IPS-18c (cell line): ENCODE measurements around the gene CSRNP3.
"Not testable (repeated sequence)": the region's sequence is repeated elsewhere in the genome, so short reads cannot be mapped to it uniquely, and the experiment has no call there.

ENCODE experiments used
- H3K4me3 ChIP-seq: 2 replicates; pipeline ENCODE4 v1.7.0; 2013; ENCODE audit warnings: low read depth, mild to moderate bottlenecking, low read length, moderate library complexity; ENCODE audit not compliant: insufficient read depth
- H3K9me3 ChIP-seq: one replicate; pipeline ENCODE4 v1.6.1; 2013; ENCODE audit warnings: mild to moderate bottlenecking, low read length, moderate library complexity; ENCODE audit not compliant: control insufficient read depth, insufficient read depth

Gene CSRNP3

DNA sequence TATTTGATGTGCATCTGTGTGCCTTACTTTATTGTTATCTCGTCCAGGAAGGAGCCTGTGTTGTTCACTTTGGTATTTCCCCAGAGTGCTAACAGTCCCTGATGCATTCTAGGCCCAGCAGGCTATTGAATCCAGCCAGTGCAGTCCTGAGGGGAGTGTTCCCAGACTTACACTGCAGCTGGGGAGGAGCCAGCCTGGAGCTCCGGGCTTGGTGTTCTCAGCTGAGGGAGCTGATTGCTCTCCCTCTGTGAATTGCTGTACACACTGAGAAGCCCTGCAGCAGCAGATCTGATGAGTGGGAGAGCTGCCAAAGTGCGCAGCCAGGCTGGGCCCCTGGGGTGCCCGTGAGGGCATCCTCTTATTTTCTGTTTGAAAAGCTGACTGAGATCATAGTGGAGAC lies 165.4 kb downstream of the CSRNP3 start:
- H3K4me3 ChIP-seq: no peak overlapping the region

DNA sequence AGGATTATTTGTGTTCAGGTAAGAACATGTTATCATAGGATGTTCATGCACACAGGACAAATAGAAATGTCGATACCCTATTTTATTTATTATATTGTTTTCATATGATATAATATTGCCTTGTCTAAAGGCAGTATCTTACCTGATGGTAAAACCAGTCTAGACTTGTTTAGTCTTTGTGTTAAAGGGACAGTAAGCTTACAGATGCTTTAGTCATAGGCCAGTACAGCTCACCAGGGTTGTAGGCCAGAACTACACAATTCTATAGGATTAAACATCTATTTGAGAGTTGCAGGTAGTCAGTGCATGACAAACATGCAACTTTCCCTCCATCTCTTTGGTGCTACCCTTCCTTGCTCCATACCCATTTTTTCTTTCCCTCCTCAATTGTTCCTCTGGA lies 166.0 kb downstream of the CSRNP3 start:
- H3K9me3 ChIP-seq: no peaks in the 10 kb centered on the region
- H3K4me3 ChIP-seq: no peak overlapping the region

More for the DNA sequence above, 165.4 kb downstream of the CSRNP3 start:
- no peaks in the 10 kb centered on the region for H3K9me3 ChIP-seq

DNA sequence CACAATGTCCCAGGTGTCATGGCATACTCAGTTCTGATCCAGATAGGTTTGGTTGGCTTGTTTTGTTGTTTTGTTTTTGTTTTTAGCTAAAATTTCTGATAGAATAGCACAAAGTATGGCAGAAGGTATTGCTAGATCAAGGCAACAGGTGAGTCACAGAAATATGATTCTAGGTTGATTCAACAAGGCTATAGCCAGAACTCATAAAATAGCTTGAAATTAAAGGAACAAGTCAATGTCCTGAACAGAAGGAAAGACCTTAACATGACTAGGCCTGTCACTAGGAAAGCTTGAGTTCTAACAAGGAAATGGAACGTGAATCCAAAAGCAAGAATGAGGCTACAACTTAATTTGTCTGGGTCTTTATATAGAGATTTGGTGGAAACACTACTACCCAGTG lies 167.5 kb downstream of the CSRNP3 start:
- Histone ChIP-seq H3K9me3 (no peaks in the 10 kb centered on the region), H3K4me3 (no peak overlapping the region)

DNA sequence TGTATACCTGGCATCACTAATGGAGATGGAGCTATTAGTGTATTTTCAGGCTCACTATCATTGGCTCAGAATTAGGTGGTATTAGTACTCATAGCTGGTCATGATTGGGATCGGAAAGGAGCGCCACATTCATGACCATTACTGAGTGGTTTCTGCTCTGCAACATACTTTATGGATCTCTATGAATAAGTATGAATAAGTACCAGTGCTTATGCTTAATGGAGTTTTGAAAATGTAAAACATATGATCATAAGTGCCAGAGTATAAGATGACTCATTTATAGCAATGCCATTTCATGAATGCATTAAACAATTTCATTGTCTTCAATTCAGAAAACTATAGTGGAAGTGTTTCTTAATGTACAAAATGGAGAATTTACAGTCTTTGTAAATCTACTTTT lies 167.9 kb downstream of the CSRNP3 start:
- Histone ChIP-seq H3K4me3 (no peak overlapping the region), H3K9me3 (no peaks in the 10 kb centered on the region)

DNA sequence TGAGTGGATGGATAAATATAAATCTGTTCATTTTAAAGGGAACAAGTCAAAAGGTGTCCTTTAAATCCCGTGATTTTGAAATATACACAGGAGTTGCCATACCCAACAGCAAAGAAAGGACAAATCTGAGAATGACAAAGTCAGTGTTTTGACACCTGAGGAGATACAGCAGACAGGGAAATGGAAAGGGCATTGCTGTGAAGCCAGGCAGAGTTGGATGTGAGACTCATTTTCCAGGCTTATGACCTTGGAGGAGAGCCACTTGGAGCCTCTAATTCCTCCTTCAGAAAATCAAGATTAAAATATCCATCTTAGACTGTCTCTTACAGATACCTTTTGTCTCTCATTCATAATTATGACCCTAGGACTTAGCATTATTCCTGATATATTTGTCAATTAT lies 170.0 kb downstream of the CSRNP3 start:
- Histone ChIP-seq H3K9me3 (no peaks in the 10 kb centered on the region), H3K4me3 (no peak overlapping the region)

DNA sequence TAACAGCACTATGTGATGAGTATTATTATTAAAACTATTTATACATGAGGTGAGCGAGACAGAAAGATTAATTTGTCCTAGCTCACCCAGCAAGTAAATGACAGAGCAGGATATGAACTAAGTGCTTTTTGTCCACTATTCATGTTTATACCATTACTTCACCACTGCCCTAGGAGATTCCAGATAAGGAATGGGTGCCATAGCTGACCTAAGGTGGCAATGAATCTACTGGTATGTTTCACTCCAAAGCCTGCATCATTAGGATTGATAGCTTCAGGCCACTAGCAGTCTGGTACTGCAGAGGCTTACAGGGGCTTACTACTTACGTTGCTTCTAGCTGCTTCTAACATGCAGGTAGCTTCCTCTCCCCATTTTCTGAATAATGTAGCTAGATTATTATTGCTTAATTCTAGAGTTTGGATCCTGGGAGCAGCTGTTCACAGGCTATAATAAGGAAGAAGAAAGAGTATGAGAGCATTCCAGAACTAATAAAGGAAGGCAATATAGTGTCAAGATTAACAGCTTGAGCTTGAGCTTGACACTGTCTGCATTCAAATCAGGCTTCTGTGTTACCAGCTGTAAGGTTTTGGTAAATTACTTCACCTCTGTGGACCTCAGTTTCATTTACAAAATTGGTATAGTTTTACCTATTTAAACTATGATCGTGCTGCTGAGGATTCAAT lies 170.9 kb downstream of the CSRNP3 start:
- Histone ChIP-seq H3K4me3 (no peak overlapping the region), H3K9me3 (no peaks in the 10 kb centered on the region)

DNA sequence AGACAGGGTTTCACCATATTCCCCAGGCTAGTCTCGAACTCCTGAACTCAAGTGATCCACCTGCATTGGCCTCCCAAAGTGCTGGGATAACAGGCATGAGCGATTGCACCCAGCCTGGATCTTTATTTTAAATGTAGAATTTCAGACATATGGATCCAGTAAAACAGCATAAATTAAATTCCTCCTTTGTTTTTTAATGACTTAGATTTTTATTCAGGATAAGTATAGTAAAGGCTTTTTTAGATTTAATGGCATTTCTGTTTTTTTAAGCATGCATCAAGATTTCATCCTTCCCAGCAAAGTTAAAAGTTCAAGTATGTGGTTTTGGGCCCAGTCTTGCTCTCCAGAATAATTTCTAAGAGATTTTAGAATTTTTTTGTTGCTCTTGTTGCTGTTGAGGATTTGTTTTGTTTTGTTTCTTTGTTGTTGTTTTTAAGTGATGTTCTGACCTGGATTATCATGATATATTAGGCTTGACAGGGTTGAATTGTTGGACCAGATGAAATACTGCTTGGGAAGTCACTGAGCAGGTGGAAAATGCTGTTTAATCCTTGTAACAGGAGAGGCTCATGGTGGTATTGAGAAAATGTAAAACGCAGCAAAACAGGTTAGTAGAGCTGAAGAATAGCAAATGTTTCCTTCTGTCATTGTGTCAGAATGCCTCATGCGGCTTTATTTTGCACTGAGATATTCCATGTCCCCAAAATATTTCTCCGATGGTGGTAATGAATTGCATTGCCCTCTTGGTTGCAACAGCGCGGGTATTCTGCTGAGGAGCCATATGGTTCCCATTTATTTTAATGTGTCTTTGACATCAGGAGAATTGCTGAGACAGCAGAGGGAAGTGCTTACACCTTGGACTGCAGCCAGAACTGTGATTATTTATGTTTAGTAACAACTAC lies 176.7 kb downstream of the CSRNP3 start:
- no peaks in the 10 kb centered on the region for H3K9me3 ChIP-seq
- H3K4me3 ChIP-seq: no peak overlapping the region

DNA sequence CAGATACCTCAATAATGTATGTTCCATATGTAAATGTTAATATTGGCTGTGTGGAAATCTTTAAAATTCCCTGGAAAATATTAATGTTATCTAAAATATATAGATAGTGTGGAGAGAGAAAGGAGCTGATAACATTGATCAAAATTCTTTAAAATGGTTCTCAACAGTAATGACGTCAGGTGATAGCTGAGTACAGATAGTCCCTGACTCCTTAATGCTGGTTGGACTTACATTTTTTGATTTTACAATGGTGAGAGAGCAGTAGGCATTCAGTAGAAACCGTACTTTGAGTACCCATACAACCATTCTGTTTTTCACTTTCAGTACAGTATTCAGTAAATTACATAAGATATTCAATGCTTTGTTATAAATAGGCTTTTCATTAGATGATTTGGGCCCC lies 177.9 kb downstream of the CSRNP3 start:
- H3K9me3 ChIP-seq: no peaks in the 10 kb centered on the region
- H3K4me3 ChIP-seq: no peak overlapping the region

DNA sequence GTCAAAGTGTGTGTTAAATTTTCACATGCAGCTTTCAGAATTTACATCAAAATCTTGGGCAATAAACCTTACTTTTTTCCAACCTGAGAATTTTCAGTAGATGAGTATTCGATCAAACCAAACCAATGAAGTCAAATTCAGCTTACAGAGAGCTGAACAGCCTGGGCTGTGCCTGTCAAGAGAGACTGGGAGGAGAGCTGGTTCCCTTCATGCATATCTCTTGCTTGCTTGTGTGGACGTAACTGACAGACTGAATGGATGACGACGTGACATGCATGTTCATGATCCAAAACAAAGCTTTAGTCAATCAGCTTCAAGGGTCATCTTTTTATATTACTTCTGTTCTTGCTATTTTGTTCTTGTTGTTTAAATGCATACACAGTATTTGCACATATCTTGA lies 179.3 kb downstream of the CSRNP3 start:
- Histone ChIP-seq H3K9me3 (no peaks in the 10 kb centered on the region), H3K4me3 (no peak overlapping the region)

DNA sequence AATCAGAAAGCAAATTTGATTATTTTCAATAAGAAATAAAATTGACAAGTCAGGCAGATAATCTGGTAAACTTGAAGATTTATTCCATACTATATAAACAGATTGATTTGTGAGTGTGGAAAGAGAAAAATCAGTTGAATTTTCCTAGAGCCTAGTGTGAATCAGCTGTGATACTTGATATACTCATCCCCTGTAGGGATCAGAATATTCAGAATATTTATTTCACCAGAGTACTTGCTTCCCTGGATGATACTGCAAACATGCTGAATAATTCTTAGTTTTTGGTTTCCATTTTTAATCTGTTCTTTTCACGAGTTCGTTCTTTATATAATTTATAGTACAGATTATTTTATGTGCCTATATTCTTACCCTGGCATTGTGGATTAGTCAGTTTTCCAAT lies 181.7 kb downstream of the CSRNP3 start:
- Histone ChIP-seq H3K4me3 (no peak overlapping the region), H3K9me3 (no peaks in the 10 kb centered on the region)

DNA sequence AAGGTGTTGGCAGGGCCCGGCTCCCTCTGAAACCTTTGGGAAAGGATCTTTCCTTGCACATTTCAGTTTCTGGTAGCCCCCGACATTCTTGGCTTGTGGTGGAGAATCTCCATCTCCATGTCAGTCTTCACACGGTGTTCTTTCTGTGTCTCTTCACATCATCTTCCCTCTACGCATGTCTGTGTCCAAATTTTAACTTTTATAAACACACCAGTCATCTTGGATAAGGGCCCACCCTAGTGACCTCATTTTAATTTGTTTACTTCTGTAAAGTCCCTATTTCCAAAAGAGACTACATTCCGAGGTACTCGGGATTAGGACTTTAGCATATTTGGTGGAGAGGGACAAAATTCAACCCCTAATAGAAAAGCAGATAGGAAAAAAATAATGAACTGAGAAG lies 186.2 kb downstream of the CSRNP3 start:
- no peaks in the 10 kb centered on the region for H3K9me3 ChIP-seq

DNA sequence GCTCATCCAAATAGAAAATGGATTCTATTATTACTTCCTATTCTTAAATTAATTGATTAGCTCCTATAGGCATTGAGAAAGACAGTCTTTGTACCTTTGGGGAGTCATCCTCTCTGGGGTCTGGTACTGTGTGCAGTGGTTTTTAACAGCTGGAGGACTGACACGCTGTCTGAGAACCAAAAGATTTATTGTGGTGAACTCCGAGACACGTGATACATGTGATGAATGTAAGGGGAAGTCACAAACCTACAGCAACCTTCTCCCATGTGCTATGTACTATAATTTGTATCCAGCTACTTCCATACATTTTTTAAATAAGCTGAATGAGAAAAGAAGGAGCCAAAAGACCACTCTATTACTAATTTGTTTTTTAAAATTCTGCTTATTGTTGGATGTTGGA lies 190.9 kb downstream of the CSRNP3 start:
- Histone ChIP-seq H3K4me3 (no peak overlapping the region), H3K9me3 (no peaks in the 10 kb centered on the region)

More for the DNA sequence above, 186.2 kb downstream of the CSRNP3 start:
- no peak overlapping the region for H3K4me3 ChIP-seq

DNA sequence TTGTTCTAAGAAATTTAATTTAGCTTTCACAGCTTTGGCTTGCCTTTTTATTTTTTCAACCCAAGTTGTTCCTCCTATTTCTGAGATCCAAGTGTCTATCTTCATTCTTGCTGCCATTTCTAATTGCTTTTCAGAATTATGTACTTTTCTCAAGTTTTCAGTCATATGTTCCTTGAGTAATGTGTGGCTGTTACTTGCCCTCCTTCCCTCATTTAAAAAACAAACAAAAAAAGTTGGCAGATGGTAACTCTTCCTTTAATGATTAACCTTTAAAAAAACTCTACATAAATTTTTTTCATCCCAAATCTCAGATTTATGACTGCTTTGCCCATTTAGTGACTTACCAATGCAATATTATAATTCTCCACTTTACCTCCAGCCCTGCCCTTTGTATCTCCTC lies 193.2 kb downstream of the CSRNP3 start:
- Histone ChIP-seq H3K9me3 (no peaks in the 10 kb centered on the region), H3K4me3 (no peak overlapping the region)

DNA sequence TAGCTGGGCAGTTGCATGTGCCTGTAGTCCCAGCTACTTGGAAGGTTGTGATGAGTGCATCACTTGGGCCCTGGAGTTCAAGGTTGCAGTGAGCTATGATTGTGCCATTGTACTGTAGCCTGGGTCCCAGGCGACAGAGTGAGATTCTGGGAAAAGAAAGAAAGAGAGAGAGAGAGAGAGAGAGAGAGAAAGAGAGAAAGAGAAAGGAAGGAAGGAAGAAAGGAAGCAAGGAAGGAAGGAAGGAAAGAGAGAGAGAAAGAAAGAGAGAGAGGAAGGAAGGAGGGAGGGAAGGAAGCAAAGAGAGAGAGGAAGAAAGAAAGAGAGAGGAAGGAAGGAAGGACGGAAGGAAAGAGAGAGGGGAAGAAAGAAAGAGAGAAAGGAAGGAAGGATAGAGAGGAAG lies 196.1 kb downstream of the CSRNP3 start:
- Histone ChIP-seq H3K9me3 (no peaks in the 10 kb centered on the region), H3K4me3 (no peak overlapping the region)

DNA sequence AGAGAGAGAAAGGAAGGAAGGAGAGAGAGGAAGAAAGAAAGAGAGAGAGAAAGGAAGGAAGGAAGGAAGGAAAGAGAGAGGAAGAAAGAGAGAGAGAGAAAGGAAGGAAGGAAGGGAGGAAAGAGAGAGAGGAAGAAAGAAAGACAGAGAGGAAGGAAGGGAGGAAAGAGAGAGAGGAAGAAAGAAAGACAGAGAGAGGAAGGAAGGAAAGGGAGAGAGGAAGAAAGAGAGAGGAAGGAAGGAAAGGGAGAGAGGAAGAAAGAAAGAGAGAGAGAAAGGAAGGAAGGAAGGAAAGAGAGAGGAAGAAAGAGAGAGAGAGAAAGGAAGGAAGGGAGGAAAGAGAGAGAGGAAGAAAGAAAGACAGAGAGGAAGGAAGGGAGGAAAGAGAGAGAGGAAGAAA lies 196.6 kb downstream of the CSRNP3 start:
- not testable (repeated sequence) for H3K9me3 ChIP-seq, H3K4me3 ChIP-seq

DNA sequence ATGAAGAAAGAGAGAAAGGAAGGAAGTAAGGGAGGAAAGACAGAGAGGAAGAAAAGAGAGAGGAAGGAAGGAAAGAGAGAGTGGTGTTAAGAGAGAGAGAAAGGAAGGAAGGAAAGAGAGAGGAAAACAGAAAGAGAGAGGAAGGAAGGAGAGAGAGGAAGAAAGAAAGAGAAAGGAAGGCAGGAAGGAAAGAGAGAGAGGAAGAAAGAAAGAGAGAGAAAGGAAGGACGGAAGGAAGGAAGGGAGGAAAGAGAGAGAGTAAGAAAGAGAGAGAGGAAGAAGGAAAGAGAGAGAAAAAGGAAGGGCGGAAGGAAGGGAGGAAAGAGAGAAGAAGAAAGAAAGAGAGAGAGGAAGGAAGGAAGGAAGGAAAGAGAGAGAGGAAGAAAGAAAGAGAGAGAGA lies 197.1 kb downstream of the CSRNP3 start:
- Histone ChIP-seq H3K4me3 (no peak overlapping the region), H3K9me3 (no peaks in the 10 kb centered on the region)

DNA sequence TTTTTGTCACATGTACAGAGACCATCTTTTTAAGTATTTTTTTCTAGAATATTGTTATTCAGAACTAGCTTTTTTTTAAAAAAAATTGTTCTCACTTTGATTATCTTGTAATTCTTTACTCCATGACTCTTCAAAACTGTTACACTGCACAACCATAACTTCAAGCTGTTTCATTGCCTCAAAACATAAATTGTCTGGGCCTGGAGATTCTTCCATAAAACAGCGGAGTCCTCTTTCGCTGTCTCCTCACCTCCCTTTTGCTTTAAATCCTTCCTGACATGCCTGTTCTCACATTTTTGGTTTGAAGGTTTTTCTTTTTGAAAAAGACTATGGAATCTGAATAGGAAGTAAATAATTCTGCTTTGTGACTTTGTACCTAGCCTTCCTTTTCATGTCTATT lies 197.9 kb downstream of the CSRNP3 start:
- H3K9me3 ChIP-seq: no peaks in the 10 kb centered on the region
- no peak overlapping the region for H3K4me3 ChIP-seq

DNA sequence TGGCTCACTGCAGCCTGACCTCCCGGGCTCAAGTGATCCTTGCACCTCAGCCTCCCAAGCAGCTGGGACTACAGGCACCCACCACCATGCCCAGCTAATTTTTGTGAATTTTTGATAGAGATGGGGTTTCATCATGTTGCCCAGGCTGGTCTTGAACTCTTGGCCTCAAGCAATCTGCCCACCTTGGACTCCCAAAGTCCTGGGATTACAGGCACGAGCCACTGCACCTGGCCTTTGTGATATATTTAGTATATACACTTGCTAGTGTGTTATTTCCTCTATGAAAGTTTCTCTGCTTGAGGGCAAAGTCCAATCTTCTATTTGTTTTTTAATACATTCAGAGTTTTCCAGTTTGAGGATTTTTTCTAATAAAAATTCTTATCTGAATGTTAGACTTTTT lies 205.3 kb downstream of the CSRNP3 start:
- Histone ChIP-seq H3K9me3 (no peaks in the 10 kb centered on the region), H3K4me3 (no peak overlapping the region)
